Measurements from ENCODE around the gene FBXL7. TPM values are rescaled to one million over a fixed set of nuclear protein-coding genes. Genes with fewer than 3 reads are reported as not detected.

FBXL7 gene
- polyA plus RNA-seq, 12 donors: 19.8 to 28.4 (median 22.8) TPM; not detected in 1

DNA sequence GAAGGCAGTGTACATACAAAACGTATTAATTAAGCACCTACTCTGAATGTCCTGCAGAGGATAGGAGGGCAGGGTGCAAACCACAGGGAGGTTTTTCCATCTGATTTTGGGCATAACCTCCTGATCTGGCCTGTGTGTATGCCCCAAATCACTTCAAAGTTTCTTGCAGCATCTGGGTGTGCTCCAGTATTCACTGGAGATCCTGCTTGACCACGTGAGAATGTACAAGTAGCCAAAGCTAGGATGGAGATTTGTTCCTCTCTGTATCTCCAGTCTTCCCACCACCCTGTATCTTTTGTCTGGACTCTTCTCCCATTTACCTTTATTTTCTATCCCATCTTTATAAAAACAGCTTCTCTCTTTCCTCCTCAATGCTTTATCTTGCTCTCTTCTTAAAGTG, 207.7 kb downstream of the FBXL7 start:
- no peak for DNase-seq

DNA sequence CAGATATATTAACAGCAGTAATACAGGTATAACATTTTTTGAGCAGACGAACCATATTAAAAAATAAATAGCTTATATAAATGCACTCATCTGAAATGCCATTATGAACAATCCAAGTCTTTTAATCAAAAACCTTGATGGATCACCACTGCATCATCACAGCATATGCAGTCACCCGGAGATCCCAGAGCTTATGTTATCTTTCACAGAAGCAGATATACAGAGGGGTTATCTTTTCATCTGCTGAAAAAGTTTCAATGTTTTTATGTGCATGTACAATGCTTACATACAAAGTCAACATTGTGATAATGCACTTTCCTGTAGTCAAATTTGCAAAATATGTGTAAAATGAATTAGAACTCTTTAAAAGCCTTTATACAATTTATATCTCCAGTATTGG, 211.9 kb downstream of the FBXL7 start:
- no peak for DNase-seq

DNA sequence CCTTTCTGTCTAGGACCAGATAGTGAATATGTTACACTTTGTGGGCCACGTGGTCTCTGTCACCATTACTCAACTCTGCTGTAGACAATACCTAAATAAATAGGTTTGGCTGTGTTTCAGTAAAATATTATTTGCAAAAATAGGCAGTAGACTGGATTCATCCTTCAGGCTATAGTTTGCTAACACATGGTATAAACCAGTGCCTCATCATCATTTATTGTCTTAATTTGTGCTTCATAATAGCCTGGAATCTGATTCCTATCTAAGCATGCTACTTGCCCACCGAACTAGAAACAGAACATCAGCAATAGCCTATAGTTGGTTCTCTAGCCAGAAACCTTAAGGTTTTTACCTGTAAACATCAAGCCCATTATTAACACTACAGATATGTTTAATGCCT, 215.6 kb downstream of the FBXL7 start:
- no peak for DNase-seq

DNA sequence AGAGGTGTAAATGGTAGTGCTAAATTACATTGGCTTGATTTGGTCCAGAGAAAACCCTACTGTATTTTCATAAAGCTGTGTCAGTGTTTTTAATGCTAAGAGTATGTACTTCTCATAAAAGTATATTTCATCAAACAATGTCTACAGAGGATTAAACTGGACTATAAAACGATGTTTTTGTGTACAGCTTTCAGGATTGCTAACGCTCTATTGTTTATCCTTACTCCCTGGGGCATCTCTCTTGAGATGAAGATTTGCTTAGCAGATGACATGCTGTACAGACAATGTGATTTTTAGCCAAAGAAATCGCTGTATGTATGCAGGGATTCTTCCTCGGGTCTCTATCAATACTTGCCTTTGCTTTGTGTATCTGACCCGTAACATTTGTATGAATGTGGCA, 216.0 kb downstream of the FBXL7 start:
- DNase-seq: no peak

DNA sequence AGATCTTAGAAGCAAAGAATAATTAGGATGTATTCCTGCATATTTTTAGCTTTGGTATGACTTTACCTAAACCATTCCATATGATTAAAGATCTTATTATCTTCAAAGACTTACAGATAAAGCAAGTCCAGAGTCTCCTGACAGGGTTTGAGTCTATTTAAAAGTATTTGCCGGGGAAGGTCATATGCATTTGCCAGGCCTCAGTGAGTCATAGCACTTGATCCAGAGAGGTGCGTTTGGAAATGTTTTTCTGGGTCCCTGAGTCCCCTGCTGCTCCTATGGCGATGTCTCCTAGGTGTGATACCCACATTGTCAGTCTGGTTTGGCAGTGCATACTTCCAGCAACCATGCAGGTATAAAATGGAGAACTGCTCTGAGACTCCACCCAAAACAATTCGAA, 217.0 kb downstream of the FBXL7 start:
- DNase-seq: no peak

DNA sequence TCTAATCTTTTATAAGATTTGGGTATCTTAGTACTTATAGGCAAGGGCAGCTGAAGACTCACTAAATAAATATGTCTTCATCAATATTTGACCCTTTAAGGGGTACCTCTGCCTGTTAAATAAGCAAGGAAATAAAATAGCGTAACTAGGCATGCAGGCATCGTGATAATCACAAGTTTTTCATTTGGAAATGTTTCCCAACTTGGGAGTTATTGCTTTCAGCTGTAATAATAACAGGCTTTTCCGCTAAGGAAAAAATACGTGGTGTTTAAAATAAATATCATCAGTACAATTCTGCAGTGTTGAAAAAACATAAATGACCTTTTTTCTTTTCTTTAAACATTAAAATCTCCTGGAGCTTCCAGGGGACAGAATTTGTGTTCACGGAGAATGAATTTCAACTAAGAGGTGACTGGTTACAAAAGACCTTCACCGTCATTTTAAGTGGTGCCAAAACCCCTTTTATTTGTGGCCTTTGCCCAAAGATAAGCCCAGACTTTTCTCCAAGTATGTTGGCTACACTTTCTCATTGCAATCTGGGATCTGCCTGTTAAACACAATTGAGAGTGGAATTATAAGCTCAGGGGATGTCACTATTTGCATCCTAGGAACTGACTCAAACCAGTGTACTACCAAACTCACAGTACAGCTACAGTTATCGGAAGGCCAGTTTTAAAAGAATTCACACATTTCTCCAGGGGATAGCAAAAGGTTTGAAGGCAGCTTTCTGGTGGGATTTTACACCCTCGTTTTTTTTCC, 218.6 kb downstream of the FBXL7 start:
- DNase-seq: no peak

DNA sequence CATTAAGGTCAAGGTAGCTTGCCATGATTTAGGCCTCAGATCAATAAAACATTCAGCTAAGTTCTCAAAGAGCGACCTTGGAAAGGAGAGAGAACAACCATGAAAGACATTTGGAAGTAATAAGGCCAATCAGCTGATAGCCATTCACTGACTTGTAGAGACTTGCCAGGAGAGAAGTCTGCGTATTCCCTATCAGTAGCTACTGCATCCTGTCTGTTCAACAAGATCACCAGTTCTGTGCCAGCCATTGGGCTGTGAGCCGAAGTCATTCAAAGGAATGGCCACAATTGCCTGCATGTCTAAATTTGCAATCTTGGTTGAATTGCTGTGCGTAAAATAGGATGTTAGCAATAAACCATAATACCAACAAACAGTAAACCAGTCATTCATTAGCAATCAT, 219.8 kb downstream of the FBXL7 start:
- DNase-seq: no peak

DNA sequence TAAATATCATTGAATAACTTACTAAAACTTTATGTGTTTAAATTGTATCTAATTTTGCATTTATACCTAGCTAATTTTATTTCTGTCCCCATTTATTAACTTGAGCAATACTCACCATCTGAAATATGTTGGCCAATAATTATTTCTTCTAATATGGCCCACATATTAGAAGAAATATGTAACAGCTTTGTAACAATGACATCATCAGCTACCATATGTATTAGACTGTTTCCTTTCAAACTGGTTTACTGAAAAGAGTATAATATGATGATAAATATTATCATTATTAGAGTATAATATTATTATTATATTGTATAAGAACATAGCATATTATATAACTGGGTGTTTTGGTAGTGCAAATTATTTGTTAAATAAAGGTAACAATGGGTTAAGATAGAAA, 220.5 kb downstream of the FBXL7 start:
- no peak for DNase-seq

DNA sequence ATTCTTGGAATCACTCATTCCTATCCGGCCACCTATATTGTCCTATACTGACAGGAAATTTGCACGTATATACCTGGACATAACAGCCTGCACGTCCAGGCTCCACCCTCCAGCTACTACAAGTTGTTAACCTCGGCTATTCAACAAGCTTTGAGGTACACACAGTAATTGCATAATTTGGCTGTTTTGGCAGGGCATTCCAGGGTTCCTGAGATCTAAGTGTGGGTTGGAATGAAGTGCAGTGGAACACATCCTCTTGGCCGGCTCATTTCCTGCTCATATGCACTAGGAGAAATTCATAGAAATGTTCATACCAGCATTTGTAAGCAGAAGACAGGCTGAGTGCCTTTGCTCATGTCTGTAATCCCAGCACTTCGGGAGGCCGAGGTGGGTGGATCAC, 222.3 kb downstream of the FBXL7 start:
- no peak for DNase-seq

DNA sequence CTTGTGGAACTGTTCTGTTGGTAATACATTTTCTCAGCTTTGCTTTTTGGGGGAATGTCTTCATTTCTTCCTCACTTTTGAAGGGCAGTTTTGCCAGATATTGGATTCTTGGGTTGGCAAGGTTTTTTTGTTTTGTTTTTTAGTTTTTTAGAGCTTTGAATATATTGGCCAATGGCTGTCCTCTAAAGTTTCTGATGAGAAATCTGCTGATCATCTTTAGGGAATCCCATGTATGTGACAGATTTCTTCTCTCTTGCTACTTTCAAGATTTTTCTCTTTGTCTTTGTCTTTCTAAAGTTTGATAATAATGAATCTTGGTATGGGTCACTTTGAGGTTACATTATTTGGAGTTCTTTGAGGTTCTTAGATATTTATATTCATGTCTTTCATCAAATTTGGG, 227.4 kb downstream of the FBXL7 start:
- DNase-seq: no peak

DNA sequence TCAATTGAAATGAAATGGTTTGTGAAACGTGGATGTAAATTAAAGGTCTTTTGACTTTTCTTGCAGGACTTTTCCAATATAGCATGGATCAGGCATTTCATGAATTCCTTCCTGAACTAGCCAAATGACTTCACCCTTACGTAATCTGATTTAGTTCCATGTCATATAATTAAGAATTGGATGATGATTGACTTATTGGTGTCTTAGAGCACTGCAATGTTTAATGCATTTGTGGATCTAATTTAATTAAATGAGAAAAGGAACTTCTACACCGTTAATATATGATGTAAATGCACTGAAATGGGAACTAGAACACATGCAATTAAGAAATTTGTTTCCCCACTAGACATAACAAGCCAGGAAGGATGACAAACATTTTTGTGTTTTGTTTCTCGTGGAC, 228.8 kb downstream of the FBXL7 start:
- DNase-seq: no peak

DNA sequence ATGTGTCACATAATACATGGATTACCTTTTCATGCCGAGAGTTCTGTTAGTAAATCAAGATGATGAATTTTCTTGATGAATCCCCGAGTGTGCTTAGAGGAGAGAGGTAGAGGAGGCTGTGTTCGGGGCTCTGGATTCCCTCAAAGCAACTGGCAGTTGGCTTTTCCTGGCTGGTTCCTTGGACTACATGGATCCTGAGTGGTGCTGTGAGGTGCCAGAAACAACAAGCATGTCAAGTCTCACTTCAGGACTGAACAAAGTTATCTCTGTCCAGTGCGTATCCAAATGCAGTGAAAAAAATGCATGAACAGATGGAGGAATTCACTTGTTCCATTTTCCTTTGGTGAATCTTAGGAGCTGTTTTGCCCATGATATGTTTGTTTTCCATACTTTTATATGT, 231.7 kb downstream of the FBXL7 start:
- no peak for DNase-seq

DNA sequence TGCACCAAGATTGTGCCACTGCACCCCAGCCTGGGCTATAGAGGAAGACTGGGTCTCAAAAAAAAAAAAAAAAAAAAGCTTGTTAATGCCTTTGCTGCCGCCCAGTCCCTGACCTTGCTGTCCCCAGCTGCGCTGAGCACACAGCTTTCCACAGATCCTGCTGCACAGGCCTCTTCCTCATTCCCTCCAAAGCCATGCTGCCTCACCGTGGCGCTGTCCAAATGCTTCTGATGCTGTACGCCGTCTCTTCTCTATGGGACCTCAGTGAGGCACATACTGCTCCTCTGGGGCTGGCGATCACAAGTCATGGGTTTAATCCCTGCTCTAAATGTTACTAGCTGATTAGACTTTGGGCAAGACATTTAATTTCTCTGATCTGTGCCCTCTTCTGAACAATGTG, 234.1 kb downstream of the FBXL7 start:
- no peak for DNase-seq

DNA sequence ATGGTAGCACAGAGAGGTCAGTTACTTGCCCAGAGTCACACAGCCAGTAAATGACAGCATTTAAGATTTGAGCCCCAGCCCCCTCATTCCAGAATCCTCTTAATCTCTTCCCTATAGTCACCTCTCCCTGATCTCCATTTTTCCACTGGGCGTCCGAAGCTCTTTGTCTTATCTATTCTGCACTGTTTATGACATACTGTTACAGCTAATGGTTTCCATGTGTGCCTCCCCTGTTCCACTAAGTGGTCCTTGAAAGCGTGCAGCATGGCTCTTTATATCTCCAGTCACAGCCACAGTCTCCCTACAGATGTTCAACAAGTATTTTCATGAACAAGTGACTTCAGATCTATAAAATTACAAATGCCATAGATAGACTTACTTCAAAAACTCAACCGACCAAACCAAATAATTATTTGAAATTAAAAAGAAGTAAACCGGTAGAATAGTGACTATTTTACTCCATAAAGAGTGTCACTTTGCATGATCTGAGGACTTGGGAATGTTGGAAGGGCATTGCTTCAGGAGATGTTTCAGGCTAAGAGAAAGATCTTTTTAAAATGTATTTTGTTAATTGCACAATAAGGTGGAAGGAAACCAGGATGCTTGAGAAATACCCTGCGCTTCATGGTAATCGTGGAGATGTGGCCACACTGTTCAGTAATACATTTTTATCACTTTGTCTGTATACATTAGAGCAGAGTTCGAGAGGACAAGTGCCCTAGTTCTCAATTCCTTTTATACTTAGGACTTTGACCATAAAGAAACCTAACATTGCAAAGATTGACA, 237.2 kb downstream of the FBXL7 start:
- DNase-seq: no peak

DNA sequence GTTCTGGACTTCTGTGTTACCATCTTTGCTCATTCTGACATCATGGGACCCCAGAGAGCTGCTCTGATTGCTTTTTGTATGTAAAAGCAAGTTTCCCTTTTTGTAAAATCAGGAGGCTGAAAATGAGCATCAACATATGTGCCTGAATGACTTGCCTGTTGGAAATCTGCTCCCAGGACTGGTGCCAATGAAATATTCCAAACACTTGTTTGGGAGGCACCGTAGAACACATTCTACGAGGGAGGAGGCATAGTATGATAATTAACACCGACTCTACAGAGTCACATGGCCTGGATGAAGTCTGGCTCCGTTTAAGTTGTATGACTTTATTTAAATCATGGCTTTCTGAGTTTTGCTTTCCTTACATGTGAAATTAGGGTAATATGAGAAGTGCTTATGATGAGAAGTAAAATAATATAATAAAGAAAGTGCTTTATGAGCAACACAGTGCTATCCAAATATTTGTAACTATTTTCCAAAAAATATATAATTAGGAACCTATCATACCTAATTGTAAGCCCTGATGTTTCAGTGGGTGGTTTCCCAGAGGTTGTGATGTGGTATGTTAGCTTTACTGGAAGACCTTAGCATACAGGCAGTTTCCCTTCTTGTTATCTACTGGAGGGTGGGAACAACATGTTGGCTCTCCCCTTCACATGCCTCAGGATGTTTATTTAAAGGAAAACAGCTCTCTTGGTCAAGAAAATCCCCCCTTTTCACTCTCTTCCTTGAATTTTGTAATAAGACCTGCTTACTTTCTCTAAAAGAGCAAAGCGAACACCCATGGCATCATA, 238.1 kb downstream of the FBXL7 start:
- peak; percentile 66 for DNase-seq

DNA sequence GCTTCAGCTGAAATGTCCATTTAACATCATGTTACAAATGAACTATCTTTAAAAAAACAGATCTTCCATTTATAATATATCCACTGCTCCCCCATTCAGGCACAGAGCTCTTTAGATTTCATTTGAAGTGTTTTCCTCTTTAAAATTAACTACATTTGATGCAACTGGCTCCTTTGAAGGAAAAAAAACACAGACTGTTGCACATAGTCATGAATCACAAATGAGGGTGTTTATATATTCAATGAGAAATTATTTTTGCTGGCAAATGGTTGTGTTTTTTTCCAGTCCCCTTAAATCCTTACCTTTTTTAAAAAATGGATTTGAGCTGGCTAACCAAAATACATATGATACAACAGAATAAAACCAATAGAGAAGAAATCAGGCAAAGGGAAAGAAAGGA, 240.4 kb downstream of the FBXL7 start:
- no peak for DNase-seq

DNA sequence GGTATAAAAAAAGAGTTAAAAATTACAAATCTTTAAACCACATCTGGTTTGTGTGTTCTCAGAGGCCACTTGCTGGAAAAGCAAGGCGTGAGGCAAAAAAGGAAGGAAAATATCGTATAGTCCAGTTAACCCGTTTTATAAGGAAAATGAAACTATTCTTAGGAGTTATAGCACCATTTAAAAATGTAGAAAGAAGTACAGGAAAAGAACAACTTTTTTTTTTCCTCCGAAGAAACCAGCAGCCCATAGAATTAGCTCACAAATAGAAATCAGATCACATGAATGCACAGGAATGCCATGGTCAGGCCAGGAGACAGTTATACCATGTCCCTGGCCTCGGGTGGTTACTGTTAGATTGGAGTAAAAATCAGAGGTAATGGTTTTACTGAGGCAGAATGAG, 241.6 kb downstream of the FBXL7 start:
- no peak for DNase-seq

DNA sequence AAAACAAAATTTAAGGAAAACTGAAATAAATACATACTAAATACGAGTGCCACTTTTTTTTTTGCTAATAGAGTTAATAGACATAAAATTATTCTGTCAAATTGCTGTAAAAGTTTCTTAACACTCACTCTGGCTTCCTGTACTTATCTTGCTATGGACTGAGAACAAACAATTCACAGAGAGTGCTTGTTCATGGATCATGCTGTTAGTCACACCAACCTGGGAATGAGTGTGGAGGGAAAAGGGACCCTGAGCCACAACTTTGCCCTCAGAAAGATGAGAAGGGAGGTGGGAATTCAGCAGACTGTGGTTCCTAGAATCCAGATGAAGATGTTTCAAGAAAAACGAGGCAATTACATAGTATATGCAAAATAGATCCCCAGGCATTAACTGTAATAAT, 246.9 kb downstream of the FBXL7 start:
- no peak for DNase-seq

DNA sequence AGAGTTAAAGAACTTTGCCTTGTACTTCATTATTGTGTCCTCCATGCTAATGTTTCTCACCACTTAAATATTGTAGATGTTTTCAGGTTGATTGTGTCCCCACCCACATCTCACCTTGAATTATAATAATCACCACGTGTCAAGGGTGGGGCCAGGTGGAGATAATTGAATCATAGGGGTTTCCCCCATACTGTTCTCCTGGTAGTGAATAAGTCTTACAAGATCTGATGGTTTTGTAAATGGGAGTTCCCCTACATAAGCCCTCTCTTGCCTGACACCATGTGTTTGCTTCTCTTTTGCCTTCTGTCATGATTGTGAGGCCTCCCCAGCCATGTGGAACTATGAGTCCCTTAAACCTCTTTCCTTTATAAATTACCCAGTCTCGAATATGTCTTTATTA, 248.3 kb downstream of the FBXL7 start:
- no peak for DNase-seq

DNA sequence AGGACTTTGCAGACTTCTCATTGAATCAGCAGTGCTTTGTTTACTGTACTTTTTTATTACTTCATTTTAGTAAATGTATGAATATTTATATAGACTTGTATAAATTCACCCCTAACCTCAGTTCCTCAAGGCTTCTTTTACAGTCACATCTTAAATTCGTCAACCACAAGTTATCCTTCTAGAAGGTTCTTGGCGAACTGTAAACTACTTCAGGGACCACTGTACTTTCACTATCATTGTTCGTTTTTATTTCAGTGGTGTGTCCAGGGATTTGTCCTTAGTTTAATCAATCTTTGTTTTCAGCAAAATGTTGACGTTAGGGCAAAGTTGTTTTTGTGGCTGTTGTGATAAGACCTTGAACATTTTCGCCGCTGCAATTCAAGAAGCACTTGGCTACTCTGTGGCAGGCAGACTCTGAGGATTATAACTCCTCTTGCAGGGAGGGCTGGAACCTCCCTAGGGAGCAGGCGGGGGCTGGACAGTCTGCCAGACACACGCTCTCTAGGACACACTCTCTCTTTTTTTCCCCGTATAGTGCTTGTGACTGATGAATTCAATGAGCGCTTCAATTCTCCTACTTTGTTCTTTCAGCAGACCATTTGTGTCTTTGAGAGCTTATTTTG, 252.8 kb downstream of the FBXL7 start:
- DNase-seq: peak; percentile 34

DNA sequence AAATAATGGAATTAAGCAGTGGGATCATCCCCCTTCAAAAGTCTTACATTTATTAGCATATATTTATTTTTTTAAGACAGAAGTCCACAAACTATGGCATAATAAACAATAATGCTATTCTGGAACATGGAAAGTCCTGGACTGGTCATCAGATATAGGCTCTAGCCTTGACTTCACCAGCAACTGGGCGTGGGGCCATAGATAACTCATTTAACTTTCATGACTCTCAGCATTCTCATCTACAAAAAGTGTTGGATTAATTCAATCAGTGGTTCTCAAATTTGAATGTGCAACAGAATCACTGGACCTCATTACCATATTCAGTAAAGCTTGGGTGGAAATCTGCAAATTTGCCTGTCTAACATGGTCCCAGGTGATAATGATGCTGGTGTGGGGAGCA, 253.8 kb downstream of the FBXL7 start:
- DNase-seq: no peak

DNA sequence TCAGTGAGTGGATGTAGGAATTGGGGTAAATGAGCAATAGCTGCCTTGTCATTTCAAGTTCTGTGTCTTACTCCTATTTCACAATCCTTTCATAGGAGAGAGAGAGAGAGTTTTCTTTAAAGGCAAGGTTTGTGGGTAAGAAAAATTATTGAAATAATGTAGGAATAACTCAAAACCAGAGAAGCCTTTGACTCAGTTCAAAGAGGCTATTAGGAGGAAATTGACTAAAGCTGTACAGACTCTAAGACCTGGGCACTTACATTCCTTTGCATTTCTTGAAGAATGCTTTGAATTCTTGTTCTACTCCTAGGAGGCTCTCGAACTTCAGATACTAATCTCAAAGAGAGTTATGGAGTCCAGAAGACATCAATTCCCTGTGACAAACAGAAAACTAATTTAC, 257.1 kb downstream of the FBXL7 start:
- DNase-seq: no peak
